Adrenal gland (tissue), 12 donors: Measurements from ENCODE around the gene TSPAN32. TPM values are rescaled to one million over a fixed set of nuclear protein-coding genes. Genes with fewer than 3 reads are reported as not detected.

ENCODE experiments used
- DNase-seq, 7 donors: peaks; one replicate each; pipeline ENCODE4 v3.0.0-alpha.2; 2019 to 2020
- H3K27ac ChIP-seq, 5 donors: fragments of 200-600 bp; sonication (generic) in 4 of 5; 1 replicate in 3 of 5; 2 replicates in 2 of 5; pipeline versions ENCODE4 v1.5.1 to v1.8.0; 2016 to 2020; ENCODE audit warnings: mild to moderate bottlenecking in 1 of 5
- H3K27me3 ChIP-seq: fragments of 200-600 bp; 2 replicates; pipeline ENCODE4 v1.8.0; 2021
- H3K36me3 ChIP-seq, 2 donors: fragments of 200-600 bp; replicated peaks in 1 of 2; 1 replicate in 1 of 2; 2 replicates in 1 of 2; pipeline versions ENCODE4 v1.5.1 to v1.8.0; 2018 to 2022
- H3K4me1 ChIP-seq, 2 donors: fragments of 200-600 bp; replicated peaks in 1 of 2; 1 replicate in 1 of 2; 2 replicates in 1 of 2; pipeline versions ENCODE4 v1.5.1 to v1.8.0; 2018 to 2021
- H3K4me3 ChIP-seq, 4 donors: fragments of 200-600 bp; sonication (generic) in 3 of 4; one replicate each; pipeline ENCODE4 v1.5.1; 2016 to 2018
- H3K9me3 ChIP-seq, 3 donors: fragments of 200-600 bp; sonication (generic) in 1 of 3; replicated peaks in 1 of 3; 1 replicate in 2 of 3; 2 replicates in 1 of 3; pipeline versions ENCODE4 v1.5.1 to v1.8.0; 2016 to 2021
- POLR2A ChIP-seq, 2 donors: fragments of 450-650 bp; IDR thresholded peaks; one replicate each; pipeline ENCODE4 v1.6.1; 2017; ENCODE audit warnings: antibody characterized with exemption in 2 of 2, mild to moderate bottlenecking in 2 of 2, moderate library complexity in 1 of 2
- WGBS, 4 donors: extraction: QIAGEN DNeasy Blood & Tissue Kit in 2 of 4; methylation state at CpG; one replicate each; pipeline versions ENCODE4 v1.1.5 to v1.1.7; 2013 to 2017; 5-methylcytosine and 5-hydroxymethylcytosine counted together
- intact Hi-C, 2 donors: fragments of 100-400 bp; cut with DNase I; formaldehyde crosslinking; loops; one replicate each; pipeline versions ENCODE4 v1.14.1 to v1.15.0; 2022 to 2023
- polyA plus RNA-seq, 3 donors: library from polyadenylated mRNA; stranded (reverse); fragments of 200-250 nt in 2 of 3; fragments of 350-450 nt in 1 of 3; fragmentation: Illumina TruSeq in 1 of 3; extraction: RNeasy Lipid Tissue Mini Kit (QIAGEN cat#74804) in 1 of 3; gene quantifications; one replicate each; pipeline ENCODE4 v1.2.3, GENCODE V29; 2013 to 2014
- total RNA-seq, 9 donors: library from RNA; depleted of rRNA in 4 of 9; stranded (reverse); fragments of >200 nt in 4 of 9; fragments of 120-200 nt in 1 of 9; fragmentation: NEBNext Ultra II Directional in 1 of 9; extraction: Animal tissue kit (Norgen Biotek cat#: 25700) in 1 of 9; gene quantifications; one replicate each; pipeline versions ENCODE4 v1.1.0 to v1.2.4, GENCODE V29; 2013 to 2023
- TF ChIP-seq, protein P1 (sequence below), 6 experiments: fragments of 450-650 bp in 4 of 6; fragments of 200-600 bp in 2 of 6; sonication (generic) in 1 of 6; IDR thresholded peaks; 1 replicate in 5 of 6; 2 replicates in 1 of 6; pipeline versions ENCODE4 v1.5.1 to v1.8.0; 2016 to 2021; ENCODE audit warnings: antibody characterized with exemption in 6 of 6, mild to moderate bottlenecking in 2 of 6, moderate library complexity in 1 of 6
- donor health status: healthy with polysubstance abuse.
- donor health status: Bipolar disorder and iron deficiency.
- donor health status: DM: yes; HTN: yes; CAD: no.
- donor health status: DM: no; HTN: no; CAD: no.
- donor health status: DM: no; HTN: no; CAD: no.
- donor health status: DM: yes; HTN: yes; CAD: no.

Gene TSPAN32
- total and polyA plus RNA-seq, 12 donors = 0.14 to 7.0 (median 0.88) TPM; not detected in 4

- DNase-seq = peak in 1 of 7 donors; percentile 4
- H3K27me3 ChIP-seq = no peaks in the 10 kb centered on the region
- no peak overlapping the region for H3K27ac ChIP-seq
- no peaks in the 10 kb centered on the region for H3K4me1 ChIP-seq
- no peak overlapping the region for H3K4me3 ChIP-seq
- no peaks in the 10 kb centered on the region for H3K9me3 ChIP-seq
- intact Hi-C loops = no loop called here
- 86 to 100% (median 98%) methylated on average over 1 of the region's 1 CpG for WGBS, 4 donors
- no peak for TF ChIP-seq POLR2A (IDR thresholded peaks at IDR 0.05)
- TF ChIP-seq, protein P1, sequence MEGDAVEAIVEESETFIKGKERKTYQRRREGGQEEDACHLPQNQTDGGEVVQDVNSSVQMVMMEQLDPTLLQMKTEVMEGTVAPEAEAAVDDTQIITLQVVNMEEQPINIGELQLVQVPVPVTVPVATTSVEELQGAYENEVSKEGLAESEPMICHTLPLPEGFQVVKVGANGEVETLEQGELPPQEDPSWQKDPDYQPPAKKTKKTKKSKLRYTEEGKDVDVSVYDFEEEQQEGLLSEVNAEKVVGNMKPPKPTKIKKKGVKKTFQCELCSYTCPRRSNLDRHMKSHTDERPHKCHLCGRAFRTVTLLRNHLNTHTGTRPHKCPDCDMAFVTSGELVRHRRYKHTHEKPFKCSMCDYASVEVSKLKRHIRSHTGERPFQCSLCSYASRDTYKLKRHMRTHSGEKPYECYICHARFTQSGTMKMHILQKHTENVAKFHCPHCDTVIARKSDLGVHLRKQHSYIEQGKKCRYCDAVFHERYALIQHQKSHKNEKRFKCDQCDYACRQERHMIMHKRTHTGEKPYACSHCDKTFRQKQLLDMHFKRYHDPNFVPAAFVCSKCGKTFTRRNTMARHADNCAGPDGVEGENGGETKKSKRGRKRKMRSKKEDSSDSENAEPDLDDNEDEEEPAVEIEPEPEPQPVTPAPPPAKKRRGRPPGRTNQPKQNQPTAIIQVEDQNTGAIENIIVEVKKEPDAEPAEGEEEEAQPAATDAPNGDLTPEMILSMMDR (IDR thresholded peaks at IDR 0.05) = no peak
- H3K36me3 ChIP-seq = no peaks in the 10 kb centered on the region
Observed at GRCh38 chr11:2348986-2349385, 47.2 kb downstream of the TSPAN32 start.

GRCh38 chr11:2351701-2352100 lies 49.9 kb downstream of the TSPAN32 start:
- DNase-seq = peak in 1 of 7 donors; percentile 5
- 67 to 100% (median 73%) methylated on average over 1 to 3 of the region's 3 CpGs for WGBS, 4 donors
- Histone ChIP-seq H3K9me3 (no peaks in the 10 kb centered on the region), H3K27me3 (no peaks in the 10 kb centered on the region), H3K4me3 (no peak overlapping the region), H3K4me1 (no peaks in the 10 kb centered on the region), H3K27ac (no peak overlapping the region), H3K36me3 (no peaks in the 10 kb centered on the region)
- intact Hi-C loops = no loop called here
- no peak for TF ChIP-seq POLR2A (IDR thresholded peaks at IDR 0.05)
- TF ChIP-seq, protein P1 (IDR thresholded peaks at IDR 0.05) = no peak

DNA sequence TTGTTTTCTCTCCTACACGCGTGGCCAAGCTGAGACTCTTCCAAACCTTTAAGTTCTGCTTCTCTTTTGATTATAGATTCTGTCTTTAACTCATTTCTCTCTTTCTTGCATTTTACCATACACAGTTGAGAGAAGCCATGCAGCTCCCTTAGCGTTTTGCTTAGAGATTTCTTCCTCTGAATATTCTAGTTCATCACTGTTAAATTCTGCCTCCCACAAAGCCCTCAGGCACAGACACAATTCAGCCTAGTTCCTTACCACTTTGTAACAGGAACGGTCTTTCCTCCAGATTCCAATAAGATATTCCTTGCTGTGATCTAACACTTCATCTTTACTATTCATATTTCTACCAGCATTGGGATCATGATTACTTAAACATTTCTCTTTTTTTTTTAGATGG lies 50.6 kb downstream of the TSPAN32 start:
- no peak for DNase-seq
- 79 to 90% (median 87%) methylated on average over 4 of the region's 4 CpGs for WGBS, 4 donors
- no peak for TF ChIP-seq POLR2A (IDR thresholded peaks at IDR 0.05)
- TF ChIP-seq, protein P1 (IDR thresholded peaks at IDR 0.05) = no peak

GRCh38 chr11:2355000-2355644 lies 53.3 kb downstream of the TSPAN32 start:
- H3K4me3 ChIP-seq = no peak overlapping the region
- no peak for DNase-seq
- TF ChIP-seq POLR2A (IDR thresholded peaks at IDR 0.05) = no peak
- TF ChIP-seq, protein P1 (IDR thresholded peaks at IDR 0.05) = no peak
- H3K4me1 ChIP-seq = no peaks in the 10 kb centered on the region
- 67 to 88% (median 72%) methylated on average over 5 to 7 of the region's 7 CpGs for WGBS, 4 donors
- intact Hi-C loops = no loop called here
- no peak overlapping the region for H3K27ac ChIP-seq
- no peaks in the 10 kb centered on the region for H3K9me3 ChIP-seq
- no peaks in the 10 kb centered on the region for H3K27me3 ChIP-seq
- no peaks in the 10 kb centered on the region for H3K36me3 ChIP-seq

More for the DNA sequence above, 50.6 kb downstream of the TSPAN32 start:
- intact Hi-C loops = no loop called here
- Histone ChIP-seq H3K9me3 (no peaks in the 10 kb centered on the region), H3K4me3 (no peak overlapping the region), H3K4me1 (no peaks in the 10 kb centered on the region), H3K27ac (no peak overlapping the region), H3K36me3 (no peaks in the 10 kb centered on the region), H3K27me3 (no peaks in the 10 kb centered on the region)
